GM19467 (cell line): ENCODE measurements around the gene BCAS3.

Experiments
- ATAC-seq: cut with Tn5 transposase; IDR thresholded peaks from one replicate; pipeline ENCODE4 v1.9.1; 2021; ENCODE audit warnings: mild to moderate bottlenecking, moderate library complexity; ENCODE audit not compliant: unreplicated experiment

Gene BCAS3

DNA sequence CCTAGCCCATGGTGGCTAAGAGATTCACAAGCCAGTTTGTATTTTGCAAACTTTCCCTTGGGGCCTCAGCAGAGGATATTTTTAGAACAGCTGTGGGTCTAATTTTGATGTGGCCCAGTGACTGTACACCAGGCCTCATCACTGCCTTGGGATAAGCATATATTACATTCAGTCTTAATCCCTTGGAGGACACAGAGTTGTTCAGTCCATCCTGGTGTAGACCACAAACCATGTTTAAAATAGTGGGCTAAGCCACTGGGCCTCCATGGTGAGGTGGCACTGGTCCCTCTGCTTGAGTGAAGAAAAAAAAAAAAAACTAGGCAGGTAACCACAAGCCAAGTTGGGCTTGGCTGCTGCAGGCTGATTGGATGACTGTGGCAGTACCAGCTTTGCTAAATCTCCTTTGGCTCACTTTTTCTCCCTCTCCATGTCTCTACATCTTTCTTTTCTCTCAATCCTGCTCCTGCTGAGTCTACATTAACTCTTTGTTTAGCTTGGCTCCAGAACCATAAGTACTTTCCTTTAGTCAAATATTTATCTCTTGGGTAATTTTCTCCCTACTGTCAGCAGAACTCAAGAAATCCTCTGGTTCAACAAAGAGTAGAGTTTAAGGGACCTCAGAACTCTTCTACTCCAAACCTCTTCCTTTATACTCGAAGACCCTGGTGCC is 602.0 kb downstream of the BCAS3 start:
- no peak for ATAC-seq

DNA sequence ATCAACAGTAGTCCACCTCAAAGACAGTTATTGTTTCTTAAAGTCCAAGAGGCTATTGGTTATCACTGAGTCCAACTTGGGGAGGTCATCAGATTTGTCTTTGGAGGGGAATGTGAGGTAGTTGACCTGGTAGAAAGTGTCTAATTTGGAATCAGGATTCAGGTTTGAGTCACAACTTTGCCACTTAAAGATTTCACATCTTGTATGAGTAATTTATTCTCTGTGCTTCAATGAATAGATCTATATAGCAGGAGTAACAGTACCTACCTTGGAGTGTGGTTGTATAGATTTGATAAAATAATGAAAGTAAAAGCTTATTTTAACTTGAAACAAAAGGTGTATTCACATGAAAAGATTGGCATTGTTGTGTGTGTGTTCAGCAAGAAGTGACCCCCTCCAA is 602.7 kb downstream of the BCAS3 start:
- ATAC-seq = no peak

DNA sequence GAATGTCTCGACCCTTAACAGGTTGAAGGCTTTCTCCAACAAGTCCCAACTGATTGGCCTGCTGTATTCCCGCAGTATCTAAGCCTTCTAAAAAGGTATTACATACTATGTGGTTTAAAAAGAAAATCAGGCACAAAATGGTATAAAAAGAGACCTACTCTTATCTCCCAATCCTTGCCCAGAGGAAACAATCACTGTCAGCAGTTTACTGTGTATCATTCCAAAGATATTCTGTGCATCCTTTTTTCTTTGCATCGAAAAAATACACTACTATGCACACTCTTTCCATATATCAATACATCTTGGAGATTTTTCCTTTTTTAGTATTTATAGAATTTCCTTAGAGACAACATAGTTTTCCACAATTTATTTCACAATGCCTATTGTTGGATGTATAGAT is 603.2 kb downstream of the BCAS3 start:
- ATAC-seq = no peak

DNA sequence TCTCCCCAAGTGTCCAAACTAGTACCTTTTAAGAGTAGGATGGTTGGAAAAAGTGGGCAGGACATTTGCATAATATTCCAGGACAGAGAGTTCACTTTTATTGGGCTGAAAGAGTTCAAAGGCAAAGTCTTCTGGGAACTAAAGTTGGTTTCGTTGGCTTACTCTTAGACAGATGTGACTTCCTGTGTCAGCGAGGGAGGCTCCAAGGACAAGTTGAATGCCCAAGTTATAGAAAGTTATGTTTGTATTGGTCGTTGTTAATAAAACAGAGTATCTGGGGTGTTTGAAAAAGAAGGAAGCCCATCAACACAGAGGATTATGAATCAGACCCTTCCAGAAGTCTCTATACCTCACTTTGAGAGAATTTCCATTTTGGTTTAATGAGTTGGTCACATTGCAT is 604.7 kb downstream of the BCAS3 start:
- ATAC-seq = no peak

DNA sequence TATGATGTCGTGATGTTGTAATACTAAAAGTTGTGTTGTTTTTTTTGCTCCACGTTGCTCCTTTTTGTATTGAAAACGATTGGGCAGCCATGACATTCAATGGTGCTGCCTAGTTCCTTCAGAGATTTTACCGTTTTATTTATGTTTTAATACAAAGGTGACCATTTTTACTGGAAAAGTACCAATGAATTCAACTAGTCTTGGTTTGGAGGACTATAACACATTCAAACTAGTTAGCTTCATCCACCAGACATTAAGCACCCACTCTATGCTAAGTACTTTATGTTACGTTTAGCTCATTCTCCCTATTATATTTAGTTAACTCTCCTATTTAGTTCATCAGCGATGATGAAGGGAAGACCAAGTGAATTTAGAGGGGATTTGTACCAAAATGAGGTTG is 605.4 kb downstream of the BCAS3 start:
- ATAC-seq = no peak

DNA sequence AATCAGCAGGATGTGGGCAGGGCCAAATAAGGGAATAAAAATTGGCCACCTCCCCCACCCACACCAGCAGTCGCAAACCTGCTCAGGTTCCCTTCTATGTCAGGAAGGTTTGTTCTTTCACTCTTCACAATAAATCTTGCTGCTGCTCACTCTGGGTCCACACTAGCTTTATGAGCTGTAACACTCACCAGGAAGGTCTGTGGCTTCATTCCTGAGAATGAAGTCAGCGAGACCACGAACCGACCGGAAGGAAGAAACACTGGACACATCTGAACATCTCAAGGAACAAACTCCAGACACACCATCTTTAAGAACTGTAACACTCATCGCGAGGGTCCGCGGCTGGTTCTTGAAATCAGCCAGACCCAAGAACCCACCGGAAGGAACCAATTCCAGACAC is 606.5 kb downstream of the BCAS3 start:
- ATAC-seq = no peak

DNA sequence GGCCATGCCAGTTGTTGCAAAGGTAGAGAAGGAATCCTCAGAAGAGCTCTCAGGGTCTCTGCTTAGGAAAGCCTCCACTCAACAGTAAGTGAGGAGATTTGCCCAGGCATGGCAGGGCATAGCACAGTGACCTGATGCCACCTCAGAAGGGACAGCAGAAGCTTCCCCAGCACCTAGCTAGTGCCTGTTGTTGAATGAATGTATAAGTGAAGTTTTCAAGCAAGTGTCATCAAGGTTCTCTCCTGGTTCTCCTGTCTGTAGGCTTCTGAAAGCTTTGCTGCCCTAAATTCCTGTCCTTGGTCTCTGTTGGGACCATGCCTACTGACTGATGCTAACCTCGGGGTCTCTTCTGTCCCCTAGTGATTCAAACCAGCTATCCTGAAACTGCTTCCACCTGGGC is 607.1 kb downstream of the BCAS3 start:
- no peak for ATAC-seq

DNA sequence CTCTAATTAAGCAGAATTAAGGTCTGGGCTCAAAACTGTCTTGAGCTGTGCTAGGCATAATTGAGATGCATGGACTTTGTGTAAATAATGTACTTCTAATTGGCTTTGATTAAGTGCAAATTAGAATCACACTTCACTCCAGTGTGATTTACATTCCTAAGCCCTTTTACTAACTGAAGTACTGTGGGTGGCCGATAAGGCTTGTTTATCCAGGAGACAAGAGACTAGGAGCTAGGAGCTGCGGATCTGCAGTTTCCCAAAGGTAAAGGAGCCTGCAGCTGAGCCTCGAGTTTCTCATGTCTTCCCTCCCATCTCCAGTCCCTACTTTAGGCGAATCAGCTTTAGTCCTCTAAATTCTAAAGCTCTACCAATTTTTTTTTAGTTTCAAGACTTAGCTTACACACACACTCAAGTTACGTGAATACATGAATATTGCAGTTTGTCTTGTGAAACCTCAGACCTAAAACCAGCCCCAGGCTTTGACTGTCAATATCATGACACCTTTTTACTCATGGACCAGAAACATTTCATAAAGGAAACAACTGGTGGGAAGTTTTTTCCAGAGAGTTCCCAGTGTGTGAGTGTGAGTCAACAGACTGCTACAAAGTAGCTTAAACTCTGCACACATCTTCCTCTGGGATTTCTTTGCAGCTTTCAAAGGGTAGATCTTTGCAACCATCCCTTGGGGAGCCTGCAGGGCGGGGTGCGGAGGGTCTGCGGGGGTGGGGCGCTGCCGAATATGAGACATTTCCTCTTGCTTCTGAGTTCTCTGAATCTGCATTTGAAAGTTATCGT is 608.1 kb downstream of the BCAS3 start:
- ATAC-seq = no peak

DNA sequence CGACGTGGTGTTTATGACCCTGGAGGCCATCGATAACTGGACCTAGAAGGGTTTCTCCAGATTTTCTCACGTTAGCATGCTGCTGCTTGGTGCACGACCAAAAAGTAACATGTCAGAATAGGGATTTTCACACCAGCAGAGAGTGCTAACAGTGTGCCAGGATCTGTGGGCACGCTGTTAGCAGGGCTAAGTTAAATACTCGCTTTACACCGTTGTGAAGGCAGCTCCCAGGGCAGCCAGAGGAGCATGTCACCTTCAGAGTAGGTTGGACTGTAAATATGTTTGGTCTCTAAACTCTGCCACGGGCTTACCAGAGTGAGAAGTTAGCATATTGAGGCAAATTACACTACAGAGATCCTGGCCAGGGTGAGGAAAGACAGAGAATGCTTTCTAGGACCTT is 608.8 kb downstream of the BCAS3 start:
- ATAC-seq = no peak

DNA sequence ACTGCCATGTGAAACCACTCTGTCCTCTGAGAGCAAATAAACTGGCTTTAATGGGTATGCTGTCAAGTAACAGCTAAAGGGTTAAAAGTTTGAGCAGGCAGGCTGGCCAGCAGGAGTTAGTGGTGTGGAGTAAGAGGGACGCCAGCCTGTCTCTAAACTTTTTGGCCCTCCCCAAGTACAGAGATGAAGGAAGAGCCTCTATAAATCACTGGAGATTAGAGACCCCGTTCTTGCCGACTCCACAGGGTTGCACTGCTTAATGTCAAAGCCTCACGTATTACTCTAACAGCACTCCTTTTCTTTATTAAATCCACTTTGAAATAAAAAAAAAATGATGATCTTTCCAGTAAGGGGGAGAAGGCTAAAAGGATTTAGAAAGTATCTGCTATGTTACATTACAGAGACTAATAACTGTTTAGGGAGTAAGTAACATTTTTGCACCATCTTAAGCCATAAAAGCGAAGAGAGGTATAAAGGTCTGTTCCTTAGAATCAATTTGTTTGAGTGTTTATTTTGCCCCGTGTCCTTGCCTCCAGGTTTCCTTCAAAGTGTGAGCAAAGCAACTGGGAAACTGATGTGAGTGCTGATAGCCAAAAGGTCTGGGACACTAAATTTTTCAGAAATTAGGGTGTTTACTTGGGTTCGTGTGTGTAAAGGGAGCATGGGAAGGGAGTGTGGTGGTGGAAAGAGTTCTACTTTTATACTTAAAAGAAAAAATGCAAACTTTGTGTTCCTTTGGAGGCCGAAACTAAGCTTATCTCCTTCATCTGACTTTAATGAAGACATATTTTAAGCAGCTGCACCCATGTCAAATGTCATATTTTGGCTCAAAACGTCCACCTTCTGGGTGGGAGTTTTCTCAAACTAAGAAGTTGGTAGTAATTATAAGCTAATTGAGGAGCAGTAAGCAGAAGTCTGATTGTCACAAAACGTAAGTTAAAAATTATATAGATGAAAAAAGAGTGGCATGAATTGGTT is 612.0 kb downstream of the BCAS3 start:
- no peak for ATAC-seq

DNA sequence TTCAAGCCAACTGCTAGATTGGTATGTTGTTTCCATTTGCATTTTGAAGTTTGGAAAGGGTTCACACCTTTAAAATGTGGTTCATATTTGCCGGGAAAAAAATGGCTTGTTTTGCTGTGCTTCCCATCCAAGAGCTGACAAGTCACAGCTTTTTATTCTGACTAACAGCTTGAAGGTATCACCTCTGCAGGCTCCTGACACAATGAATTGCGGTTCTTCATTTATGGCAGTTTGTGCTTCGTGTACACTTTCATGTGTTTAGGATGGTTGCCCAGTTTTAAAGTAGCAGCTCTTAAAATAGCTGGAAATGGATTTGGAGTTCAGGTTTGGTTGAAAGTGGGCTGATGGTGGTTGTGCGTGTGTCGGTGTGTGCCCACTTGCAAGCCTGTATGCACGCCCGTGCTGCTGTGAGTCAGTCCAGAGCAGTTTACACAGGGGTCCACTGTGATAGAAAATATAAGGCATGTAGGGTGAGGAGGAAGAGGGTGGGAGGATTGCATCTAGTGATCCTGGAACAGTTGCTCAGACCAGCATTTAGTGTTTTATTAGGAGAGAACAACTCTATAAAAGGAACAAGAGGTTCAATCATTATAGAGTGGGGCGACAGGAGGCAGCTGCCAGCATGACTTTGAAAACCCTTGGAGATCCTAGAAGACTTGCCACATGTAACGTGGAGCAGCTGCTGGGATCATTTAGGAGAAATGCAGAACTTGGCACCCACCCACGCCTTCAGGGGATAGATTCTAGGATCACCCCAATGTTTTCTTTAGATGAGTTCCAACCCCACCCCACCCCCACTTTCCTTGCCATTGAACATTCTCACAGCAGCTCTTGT is 614.0 kb downstream of the BCAS3 start:
- no peak for ATAC-seq

DNA sequence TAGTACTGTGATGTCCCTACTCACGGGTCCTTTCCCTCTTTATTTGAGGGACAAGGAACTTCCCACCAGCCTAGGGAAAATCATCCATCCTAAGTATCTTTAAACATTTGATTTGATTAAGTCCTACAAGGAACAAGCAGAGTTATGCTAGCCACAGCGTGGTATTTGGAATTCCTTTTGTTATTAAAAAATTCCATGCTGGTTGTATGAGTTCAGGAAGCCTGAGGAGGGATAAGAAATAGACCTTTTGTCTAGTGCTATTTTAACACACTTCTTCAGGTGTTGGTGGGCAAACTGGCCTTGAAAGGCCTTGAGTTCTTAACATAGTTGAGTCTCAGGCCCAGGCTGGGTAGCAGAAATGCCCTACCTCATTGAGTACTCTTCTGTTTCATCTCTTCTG is 616.6 kb downstream of the BCAS3 start:
- no peak for ATAC-seq

DNA sequence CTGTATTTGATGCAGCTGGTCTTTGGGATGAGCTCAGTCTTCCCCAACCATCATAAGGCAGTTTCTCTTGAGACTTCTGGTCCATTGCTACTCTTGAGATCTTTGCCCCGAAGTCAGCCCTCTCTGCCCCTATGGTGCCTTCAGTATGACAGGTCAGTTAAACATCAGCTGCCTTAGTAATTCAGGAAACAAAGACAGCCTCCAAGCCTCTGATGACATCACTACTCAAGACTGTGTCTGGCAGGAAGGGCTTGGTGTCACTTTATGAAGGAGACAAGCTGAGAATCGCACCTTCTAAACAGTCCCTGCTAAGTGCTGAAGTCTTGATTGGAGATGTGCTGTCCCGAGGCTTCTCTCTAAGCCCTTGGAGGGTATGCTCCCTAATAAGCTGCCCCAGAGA is 617.1 kb downstream of the BCAS3 start:
- ATAC-seq = no peak

DNA sequence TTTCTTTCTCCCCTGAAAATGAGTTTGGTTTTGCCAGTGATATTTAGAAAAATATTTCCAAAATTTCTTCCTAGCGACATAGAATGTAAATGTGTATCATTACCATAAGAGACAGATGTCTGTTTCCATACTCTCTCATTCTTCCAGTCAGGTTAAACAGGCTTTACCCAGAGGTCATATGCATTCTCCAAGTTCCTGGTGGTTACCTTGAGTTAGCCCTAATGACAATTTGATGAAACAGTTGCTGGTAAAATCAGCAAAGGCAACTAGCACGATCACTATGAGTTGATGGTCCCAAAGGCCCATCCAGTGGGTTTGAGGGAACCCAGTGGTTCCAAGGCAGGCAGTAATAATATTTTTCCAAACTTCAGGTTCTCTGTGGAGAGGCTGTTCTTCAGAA is 618.4 kb downstream of the BCAS3 start:
- no peak for ATAC-seq

DNA sequence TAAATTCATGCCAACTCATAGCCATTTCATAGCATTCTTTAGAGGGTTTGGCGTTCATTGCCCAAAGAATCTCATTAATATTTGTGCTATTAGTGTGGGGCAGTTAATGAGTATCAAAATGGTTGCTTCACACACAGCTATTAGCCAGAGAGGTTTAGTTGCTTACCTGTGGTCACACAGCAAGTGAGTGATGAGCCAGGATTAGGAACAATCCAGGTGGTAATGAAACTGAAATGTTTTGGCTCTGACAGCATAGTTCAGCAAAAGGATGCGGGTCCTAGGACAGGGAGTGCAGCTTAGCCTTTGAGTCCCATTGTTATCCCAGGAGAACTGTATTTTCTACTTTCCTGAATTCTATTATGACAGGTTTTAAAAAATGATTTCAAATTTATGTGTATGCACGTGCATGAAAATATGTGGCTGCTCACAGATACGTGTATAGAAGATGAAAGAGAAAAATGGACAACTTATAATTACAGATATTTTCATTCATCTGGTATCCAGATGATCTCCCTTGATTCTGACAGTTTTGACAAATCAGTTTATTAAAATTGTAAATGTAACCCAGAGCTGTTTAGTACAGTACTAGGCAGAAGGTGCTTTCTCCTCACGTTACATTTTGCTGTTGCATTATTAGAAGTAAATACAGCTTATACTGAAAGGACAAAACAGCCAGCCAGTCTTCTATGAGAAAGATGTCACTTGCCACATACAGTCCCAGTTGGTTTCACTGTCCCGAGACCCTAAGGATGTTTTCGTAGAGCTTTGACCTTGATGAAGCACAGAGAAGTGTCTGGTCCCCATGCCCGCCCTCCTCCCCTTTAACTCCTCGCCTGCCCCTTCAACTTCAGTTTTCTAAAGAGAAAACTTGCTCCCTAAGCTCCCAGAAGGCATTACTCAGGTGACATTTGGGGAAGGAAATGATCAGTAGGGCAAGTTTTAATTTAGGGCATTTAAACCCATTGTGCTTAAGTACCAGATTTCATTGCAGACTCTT is 622.2 kb downstream of the BCAS3 start:
- ATAC-seq = no peak

DNA sequence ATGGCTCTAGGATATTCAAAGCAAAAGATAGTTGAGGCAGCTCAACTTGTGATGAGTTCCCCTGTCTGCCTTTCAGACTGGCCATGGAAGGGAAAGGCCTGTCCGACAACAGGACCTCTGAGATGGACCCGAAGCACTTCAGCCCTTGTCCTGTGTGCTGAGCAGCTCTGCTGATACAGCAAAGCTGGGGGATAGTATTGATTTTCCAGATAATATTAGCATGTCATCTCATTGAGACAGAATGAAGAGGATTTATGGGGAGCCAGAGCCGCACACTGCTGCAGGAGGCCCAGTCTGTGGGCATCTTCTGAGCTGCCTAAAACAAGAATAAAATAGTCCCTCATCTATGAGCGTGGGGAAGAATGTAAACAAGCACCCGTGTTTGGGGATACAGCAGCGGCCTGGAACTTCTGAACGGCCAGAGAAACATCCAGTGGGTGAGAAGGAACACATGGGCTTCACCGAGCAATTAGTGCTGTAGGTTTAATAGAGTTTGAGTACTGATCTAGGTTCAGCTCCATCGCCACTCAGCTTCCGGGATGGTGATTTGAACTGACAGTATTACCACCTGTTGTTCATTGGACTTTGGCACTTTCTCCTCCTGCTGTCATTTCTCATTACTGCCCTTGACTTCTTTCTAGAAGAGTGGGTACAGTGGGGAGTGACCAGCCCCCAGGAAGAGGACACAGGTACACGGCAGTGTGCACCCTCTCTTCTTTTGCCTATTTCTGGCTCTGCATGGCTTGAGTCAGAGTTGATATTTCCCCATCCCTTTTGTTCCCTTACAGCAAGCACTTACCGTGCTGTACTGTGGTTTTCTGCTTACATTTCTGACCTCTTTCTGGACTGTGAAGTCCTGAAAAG is 625.5 kb downstream of the BCAS3 start:
- ATAC-seq = no peak

DNA sequence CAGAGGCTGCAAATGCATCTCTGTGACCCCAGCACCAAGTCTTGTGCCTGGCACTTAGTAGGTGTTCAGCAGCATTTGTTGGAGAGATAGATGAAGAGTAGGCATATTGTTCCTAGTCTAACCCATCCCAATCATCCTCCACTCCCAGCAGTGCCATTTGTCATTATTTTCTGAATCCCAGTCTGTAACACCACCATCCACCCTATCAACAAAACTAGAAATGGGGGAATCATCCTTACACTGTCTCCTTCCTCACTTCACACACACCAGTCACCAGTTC is 626.1 kb downstream of the BCAS3 start:
- no peak for ATAC-seq

DNA sequence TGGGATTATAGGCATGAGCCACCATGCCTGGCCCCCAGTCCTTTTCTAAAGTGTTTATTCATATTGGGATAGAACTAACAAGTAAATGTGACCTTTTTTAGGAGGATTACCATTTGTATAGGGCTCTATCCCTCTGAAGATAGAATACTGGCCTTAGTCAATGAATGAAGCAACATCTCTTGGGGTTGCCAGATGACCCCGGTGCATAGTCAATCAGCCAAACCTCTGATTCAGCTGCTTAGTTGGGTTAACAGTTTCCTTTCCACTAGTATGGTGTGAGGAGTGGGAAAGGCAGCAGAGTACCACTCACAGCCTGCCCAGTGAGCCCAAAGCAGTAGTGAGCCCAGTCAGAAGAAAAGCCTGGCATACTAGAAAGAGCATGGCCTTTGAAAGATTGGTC is 627.4 kb downstream of the BCAS3 start:
- ATAC-seq = no peak

DNA sequence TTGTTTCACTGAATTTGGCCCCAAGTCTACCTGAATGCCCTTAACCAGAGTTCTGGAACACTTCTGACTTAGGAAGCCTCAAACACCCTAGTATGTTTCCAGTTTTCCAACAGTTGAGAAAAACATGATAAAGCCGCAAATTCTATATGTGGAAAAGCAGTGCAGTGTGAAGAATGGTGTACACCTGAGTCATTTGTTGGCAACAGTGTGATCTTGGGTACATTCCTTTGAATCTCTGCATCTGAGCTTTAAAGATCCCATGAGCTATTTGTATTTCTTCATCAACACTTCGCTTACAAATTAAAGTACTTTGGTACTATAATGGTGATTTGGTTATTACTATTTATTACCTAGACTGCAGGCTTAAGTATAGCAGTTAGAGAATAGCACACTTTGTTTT is 628.4 kb downstream of the BCAS3 start:
- ATAC-seq = no peak
